RWPE2 (cell line): ENCODE data around the gene KDM4C.

ENCODE experiments used
- ATAC-seq: fragments of 200-7000 bp; cut with Tn5 transposase; 3 replicates; pipeline ENCODE4 v1.9.1; 2021; ENCODE audit warnings: low read depth
- DNase-seq: peaks from one replicate; pipeline ENCODE4 v3.0.0-alpha.2; 2020; ENCODE audit warnings: low spot score
- H3K27ac ChIP-seq: fragments of 450-650 bp; 2 replicates; pipeline ENCODE4 v1.5.1; 2017; ENCODE audit warnings: mild to moderate bottlenecking; ENCODE audit not compliant: poor library complexity, severe bottlenecking
- H3K27me3 ChIP-seq: fragments of 250-450 bp; sonication (Bioruptor Pico); 2 replicates; pipeline ENCODE4 v1.5.1; 2021; ENCODE audit warnings: mild to moderate bottlenecking, moderate library complexity; ENCODE audit not compliant: insufficient read depth, poor library complexity, severe bottlenecking
- H3K36me3 ChIP-seq: fragments of 250-450 bp; sonication (Bioruptor Pico); 2 replicates; pipeline ENCODE4 v1.5.1; 2020; ENCODE audit warnings: low read depth, mild to moderate bottlenecking, moderate library complexity
- H3K4me1 ChIP-seq: fragments of 250-450 bp; sonication (Bioruptor Pico); 2 replicates; pipeline ENCODE4 v1.5.1; 2021; ENCODE audit warnings: mild to moderate bottlenecking, moderate library complexity; ENCODE audit not compliant: insufficient read depth, poor library complexity, severe bottlenecking
- H3K4me3 ChIP-seq: fragments of 250-450 bp; sonication (Bioruptor Pico); 2 replicates; pipeline ENCODE4 v1.5.1; 2021; ENCODE audit warnings: mild to moderate bottlenecking, moderate library complexity; ENCODE audit not compliant: severe bottlenecking
- H3K9me3 ChIP-seq: fragments of 250-450 bp; sonication (Bioruptor Pico); 2 replicates; pipeline ENCODE4 v1.5.1; 2021; ENCODE audit warnings: mild to moderate bottlenecking, moderate library complexity; ENCODE audit not compliant: severe bottlenecking
- TF ChIP-seq, protein P1 (sequence below): fragments of 450-650 bp; IDR thresholded peaks from one replicate; pipeline ENCODE4 v1.5.1; 2017; ENCODE audit warnings: mild to moderate bottlenecking, moderate library complexity; ENCODE audit not compliant: poor library complexity, severe bottlenecking

Gene KDM4C

DNA sequence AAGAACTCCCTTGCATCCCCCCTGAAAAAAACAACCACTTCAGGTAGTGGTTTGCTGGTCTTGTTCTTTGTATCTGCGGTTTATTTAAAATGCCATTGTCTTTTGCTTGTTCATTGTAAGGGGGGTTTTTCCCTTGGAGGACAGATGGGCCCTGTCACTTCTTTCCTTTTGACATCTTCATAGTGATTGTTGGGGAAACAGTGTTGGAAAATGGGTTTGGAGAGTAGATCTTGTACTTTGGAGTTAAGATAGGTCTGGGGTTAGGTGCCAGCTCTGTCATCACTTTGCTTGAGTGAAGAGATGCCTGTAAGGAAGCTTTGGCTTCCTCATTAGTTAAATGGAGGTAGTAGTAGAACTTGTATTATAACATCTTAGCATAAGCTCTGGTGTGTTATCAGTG lies 112.4 kb downstream of the KDM4C start:
- ATAC-seq (no peak), DNase-seq (no peak)
- H3K36me3 ChIP-seq: no peaks in the 10 kb centered on the region
- TF ChIP-seq, protein P1, sequence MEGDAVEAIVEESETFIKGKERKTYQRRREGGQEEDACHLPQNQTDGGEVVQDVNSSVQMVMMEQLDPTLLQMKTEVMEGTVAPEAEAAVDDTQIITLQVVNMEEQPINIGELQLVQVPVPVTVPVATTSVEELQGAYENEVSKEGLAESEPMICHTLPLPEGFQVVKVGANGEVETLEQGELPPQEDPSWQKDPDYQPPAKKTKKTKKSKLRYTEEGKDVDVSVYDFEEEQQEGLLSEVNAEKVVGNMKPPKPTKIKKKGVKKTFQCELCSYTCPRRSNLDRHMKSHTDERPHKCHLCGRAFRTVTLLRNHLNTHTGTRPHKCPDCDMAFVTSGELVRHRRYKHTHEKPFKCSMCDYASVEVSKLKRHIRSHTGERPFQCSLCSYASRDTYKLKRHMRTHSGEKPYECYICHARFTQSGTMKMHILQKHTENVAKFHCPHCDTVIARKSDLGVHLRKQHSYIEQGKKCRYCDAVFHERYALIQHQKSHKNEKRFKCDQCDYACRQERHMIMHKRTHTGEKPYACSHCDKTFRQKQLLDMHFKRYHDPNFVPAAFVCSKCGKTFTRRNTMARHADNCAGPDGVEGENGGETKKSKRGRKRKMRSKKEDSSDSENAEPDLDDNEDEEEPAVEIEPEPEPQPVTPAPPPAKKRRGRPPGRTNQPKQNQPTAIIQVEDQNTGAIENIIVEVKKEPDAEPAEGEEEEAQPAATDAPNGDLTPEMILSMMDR: no peak
- H3K27ac ChIP-seq: no peak overlapping the region
- H3K9me3 ChIP-seq: no peaks in the 10 kb centered on the region
- no peak overlapping the region for H3K4me3 ChIP-seq
- peaks cover 3% of the 10 kb centered on the region for H3K4me1 ChIP-seq
- H3K27me3 ChIP-seq: no peaks in the 10 kb centered on the region

DNA sequence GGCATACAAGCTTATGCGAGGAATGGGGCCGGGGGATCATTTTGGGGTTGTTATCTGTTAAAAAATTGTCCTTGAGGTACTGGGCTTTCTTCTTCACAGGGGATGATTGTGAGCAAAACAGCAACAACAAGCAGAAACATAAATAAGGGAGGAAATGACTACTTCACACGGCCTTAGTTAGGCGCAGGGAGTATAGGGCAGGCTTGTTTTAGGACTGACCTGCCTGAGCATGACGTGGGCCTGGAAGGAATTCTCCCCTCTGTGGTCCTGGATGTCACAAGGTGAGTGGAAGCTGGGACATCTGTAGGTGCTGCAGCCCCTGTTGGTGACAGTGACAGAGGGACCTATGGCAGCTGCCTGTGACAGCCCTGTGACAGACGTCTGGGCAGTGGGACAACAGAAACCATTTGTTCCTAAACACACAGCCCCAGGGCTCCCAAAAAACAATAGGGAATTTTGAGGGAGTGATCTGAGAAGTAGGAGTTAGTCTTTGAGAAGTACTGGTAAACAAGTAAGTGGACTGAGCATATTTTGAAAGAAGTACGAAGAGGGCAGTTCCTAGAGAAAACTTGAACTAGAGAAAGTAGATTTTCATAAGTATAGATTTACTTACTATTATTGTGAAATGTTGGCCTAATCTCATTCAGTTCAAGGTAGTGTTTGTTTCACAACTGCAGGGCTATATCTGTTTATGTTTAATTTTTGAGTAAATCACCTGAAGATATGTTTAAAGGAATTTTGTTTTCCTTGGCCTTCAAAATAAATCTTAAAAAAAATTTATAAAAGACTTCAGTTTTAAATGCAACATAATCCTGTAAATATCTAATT lies 113.1 kb downstream of the KDM4C start:
- peaks cover 3% of the 10 kb centered on the region for H3K4me1 ChIP-seq
- H3K4me3 ChIP-seq: no peak overlapping the region
- no peaks in the 10 kb centered on the region for H3K27me3 ChIP-seq
- H3K36me3 ChIP-seq: no peaks in the 10 kb centered on the region
- TF ChIP-seq, protein P1: no peak
- ATAC-seq (peak; percentile 45; the same call in 1 of the 3 replicates), DNase-seq (no peak)
- no peak overlapping the region for H3K27ac ChIP-seq
- H3K9me3 ChIP-seq: no peaks in the 10 kb centered on the region

DNA sequence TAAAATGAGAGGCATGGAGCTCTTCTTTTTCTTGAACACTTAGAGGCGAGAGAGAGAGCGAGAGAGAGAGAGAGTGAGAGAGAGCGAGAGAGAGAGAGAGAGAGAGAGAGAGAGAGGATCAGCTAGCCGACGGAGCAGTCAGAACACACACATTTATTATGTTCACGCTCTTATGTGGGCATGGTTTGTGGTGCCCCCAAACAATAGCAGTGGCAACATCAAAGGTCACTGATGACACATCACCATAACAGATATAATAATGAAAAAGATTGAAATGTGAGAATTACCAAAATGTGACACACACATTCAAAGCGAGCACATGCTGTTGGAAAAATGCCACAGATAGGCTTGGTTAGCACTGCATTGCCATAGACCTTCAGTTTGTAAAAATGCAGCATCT lies 116.1 kb downstream of the KDM4C start:
- DNase-seq (no peak), ATAC-seq (no peak)
- H3K9me3 ChIP-seq: no peaks in the 10 kb centered on the region
- no peak overlapping the region for H3K27ac ChIP-seq
- H3K4me1 ChIP-seq: peaks cover 3% of the 10 kb centered on the region
- H3K36me3 ChIP-seq: no peaks in the 10 kb centered on the region
- H3K4me3 ChIP-seq: no peak overlapping the region
- no peaks in the 10 kb centered on the region for H3K27me3 ChIP-seq
- TF ChIP-seq, protein P1: no peak

DNA sequence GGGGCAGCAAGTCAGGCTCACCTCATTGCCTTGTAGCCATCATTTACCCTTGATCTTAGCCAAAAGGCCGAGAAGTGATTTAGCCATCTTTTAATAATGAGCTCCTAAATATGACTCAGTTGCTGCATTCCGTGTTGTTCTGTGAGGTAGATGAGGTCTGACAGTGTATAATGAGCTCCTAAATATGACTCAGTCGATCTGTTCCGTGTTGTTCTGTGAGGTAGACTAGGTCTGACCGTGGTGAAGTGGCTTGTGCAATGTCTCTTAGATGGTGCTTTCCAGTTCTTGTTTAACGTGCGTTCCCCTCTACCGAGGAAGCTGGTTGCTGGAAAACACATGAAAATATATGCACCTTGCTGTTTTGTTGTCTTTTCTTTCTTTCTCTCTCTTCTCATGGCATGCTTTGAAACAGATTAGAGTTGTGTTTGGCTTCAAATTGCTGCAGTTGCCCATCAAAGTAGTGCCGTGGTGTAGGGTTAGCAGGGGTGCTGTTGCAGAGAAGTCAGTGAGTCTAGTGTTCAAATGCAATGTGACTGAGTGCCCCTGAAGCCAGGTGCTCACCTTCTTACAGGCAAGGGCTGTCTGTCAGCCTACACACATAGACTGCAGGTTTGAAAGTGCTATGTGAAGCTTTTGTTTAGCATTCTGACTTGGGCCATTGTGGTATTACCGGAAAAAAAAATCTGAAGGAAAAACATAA lies 118.6 kb downstream of the KDM4C start:
- no peak for ATAC-seq

More for the DNA sequence above, 118.6 kb downstream of the KDM4C start:
- DNase-seq: no peak
- TF ChIP-seq, protein P1: no peak
- Histone ChIP-seq H3K9me3 (no peaks in the 10 kb centered on the region), H3K4me1 (no peaks in the 10 kb centered on the region), H3K4me3 (no peak overlapping the region), H3K27me3 (no peaks in the 10 kb centered on the region), H3K36me3 (no peaks in the 10 kb centered on the region), H3K27ac (no peak overlapping the region)
